NCI-H1436 treated with DMSO at 0.1 percent for 48 hours (cell line): ENCODE measurements around the gene MLYCD.

Experiments used
- DNase-seq: peaks from one replicate; lab custom pipeline; 2025; lab: John Stamatoyannopoulos, UW

MLYCD gene

GRCh38 chr16:83899272-83899897 lies 470 bp downstream of the MLYCD start:
- DNase-seq: no peak

GRCh38 chr16:83899978-83900377 lies 1.1 kb downstream of the MLYCD start:
- no peak for DNase-seq

GRCh38 chr16:83900571-83900970 lies 1.7 kb downstream of the MLYCD start:
- no peak for DNase-seq

- DNase-seq: no peak
Measured at GRCh38 chr16:83901101-83901500, 2.2 kb downstream of the MLYCD start.

- no peak for DNase-seq
Measured at GRCh38 chr16:83903751-83904150, 4.8 kb downstream of the MLYCD start.

GRCh38 chr16:83906683-83907082 lies 7.8 kb downstream of the MLYCD start:
- no peak for DNase-seq

- no peak for DNase-seq
Measured at GRCh38 chr16:83907111-83907510, 8.2 kb downstream of the MLYCD start.

GRCh38 chr16:83907631-83908250 lies 8.8 kb downstream of the MLYCD start:
- no peak for DNase-seq

- DNase-seq: no peak
Measured at GRCh38 chr16:83908798-83909197, 9.9 kb downstream of the MLYCD start.

- DNase-seq: no peak
Measured at GRCh38 chr16:83911290-83911689, 12.4 kb downstream of the MLYCD start.

GRCh38 chr16:83912519-83913244 lies 13.8 kb downstream of the MLYCD start:
- DNase-seq: no peak

- DNase-seq: no peak
Measured at GRCh38 chr16:83913245-83913633, 14.3 kb downstream of the MLYCD start.

GRCh38 chr16:83914091-83914710 lies 15.3 kb downstream of the MLYCD start:
- no peak for DNase-seq

- DNase-seq: no peak
Measured at GRCh38 chr16:83915081-83915480, 16.2 kb downstream of the MLYCD start.

- DNase-seq: no peak
Measured at GRCh38 chr16:83915491-83915890, 16.6 kb downstream of the MLYCD start.

- DNase-seq: no peak
Measured at GRCh38 chr16:83917152-83918120, 18.5 kb downstream of the MLYCD start.

- DNase-seq: no peak
Measured at GRCh38 chr16:83920894-83921491, 22.1 kb downstream of the MLYCD start.

GRCh38 chr16:83923581-83924365 lies 24.9 kb downstream of the MLYCD start:
- DNase-seq: no peak

- DNase-seq: no peak
Measured at GRCh38 chr16:83924686-83925085, 25.8 kb downstream of the MLYCD start.

- no peak for DNase-seq
Measured at GRCh38 chr16:83925095-83925905, 26.4 kb downstream of the MLYCD start.
